ENCODE measurements around the gene SYNM.

The SYNM gene

GRCh38 chr15:99164119-99164518 is 59.2 kb downstream of the SYNM start:
- no peaks in the 10 kb centered on the region for H3K36me3 ChIP-seq (ENCODE audit: control insufficient read depth, insufficient read depth, low read length)
- no peaks in the 10 kb centered on the region for H3K9me3 ChIP-seq (ENCODE audit: control insufficient read depth, low read length)
- no peaks in the 10 kb centered on the region for H3K27me3 ChIP-seq (ENCODE audit: control insufficient read depth, insufficient read depth, low read length)
- no peak overlapping the region for H3K9ac ChIP-seq (ENCODE audit: low read length)
- H3K4me3 ChIP-seq (ENCODE audit: low read length) = no peak overlapping the region
- no peaks in the 10 kb centered on the region for H3K4me1 ChIP-seq (ENCODE audit: control insufficient read depth, insufficient read depth, low read length)

GRCh38 chr15:99165020-99165790 is 60.3 kb downstream of the SYNM start:
- no peak overlapping the region for H3K4me3 ChIP-seq (ENCODE audit: low read length)
- no peaks in the 10 kb centered on the region for H3K36me3 ChIP-seq (ENCODE audit: control insufficient read depth, insufficient read depth, low read length)
- no peaks in the 10 kb centered on the region for H3K4me1 ChIP-seq (ENCODE audit: control insufficient read depth, insufficient read depth, low read length)
- no peaks in the 10 kb centered on the region for H3K9me3 ChIP-seq (ENCODE audit: control insufficient read depth, low read length)
- H3K9ac ChIP-seq (ENCODE audit: low read length) = no peak overlapping the region
- no peaks in the 10 kb centered on the region for H3K27me3 ChIP-seq (ENCODE audit: control insufficient read depth, insufficient read depth, low read length)

GRCh38 chr15:99165956-99166689 is 61.2 kb downstream of the SYNM start:
- Histone ChIP-seq H3K36me3 (ENCODE audit: control insufficient read depth, insufficient read depth, low read length) (no peaks in the 10 kb centered on the region), H3K9me3 (ENCODE audit: control insufficient read depth, low read length) (no peaks in the 10 kb centered on the region), H3K27me3 (ENCODE audit: control insufficient read depth, insufficient read depth, low read length) (no peaks in the 10 kb centered on the region), H3K9ac (ENCODE audit: low read length) (no peak overlapping the region), H3K4me1 (ENCODE audit: control insufficient read depth, insufficient read depth, low read length) (no peaks in the 10 kb centered on the region), H3K4me3 (ENCODE audit: low read length) (no peak overlapping the region)

- H3K27me3 ChIP-seq (ENCODE audit: control insufficient read depth, insufficient read depth, low read length) = no peaks in the 10 kb centered on the region
- no peak overlapping the region for H3K4me3 ChIP-seq (ENCODE audit: low read length)
- H3K4me1 ChIP-seq (ENCODE audit: control insufficient read depth, insufficient read depth, low read length) = no peaks in the 10 kb centered on the region
- H3K9me3 ChIP-seq (ENCODE audit: control insufficient read depth, low read length) = no peaks in the 10 kb centered on the region
- H3K36me3 ChIP-seq (ENCODE audit: control insufficient read depth, insufficient read depth, low read length) = no peaks in the 10 kb centered on the region
- H3K9ac ChIP-seq (ENCODE audit: low read length) = no peak overlapping the region
Measured at GRCh38 chr15:99167201-99167600, 62.3 kb downstream of the SYNM start.

GRCh38 chr15:99167640-99168039 is 62.8 kb downstream of the SYNM start:
- no peaks in the 10 kb centered on the region for H3K4me1 ChIP-seq (ENCODE audit: control insufficient read depth, insufficient read depth, low read length)
- H3K9me3 ChIP-seq (ENCODE audit: control insufficient read depth, low read length) = no peaks in the 10 kb centered on the region
- H3K36me3 ChIP-seq (ENCODE audit: control insufficient read depth, insufficient read depth, low read length) = no peaks in the 10 kb centered on the region
- no peak overlapping the region for H3K4me3 ChIP-seq (ENCODE audit: low read length)
- no peaks in the 10 kb centered on the region for H3K27me3 ChIP-seq (ENCODE audit: control insufficient read depth, insufficient read depth, low read length)
- H3K9ac ChIP-seq (ENCODE audit: low read length) = no peak overlapping the region

- Histone ChIP-seq H3K9me3 (ENCODE audit: control insufficient read depth, low read length) (no peaks in the 10 kb centered on the region), H3K4me1 (ENCODE audit: control insufficient read depth, insufficient read depth, low read length) (no peaks in the 10 kb centered on the region), H3K9ac (ENCODE audit: low read length) (no peak overlapping the region), H3K4me3 (ENCODE audit: low read length) (no peak overlapping the region), H3K36me3 (ENCODE audit: control insufficient read depth, insufficient read depth, low read length) (no peaks in the 10 kb centered on the region), H3K27me3 (ENCODE audit: control insufficient read depth, insufficient read depth, low read length) (no peaks in the 10 kb centered on the region)
Measured at GRCh38 chr15:99168601-99169580, 64.0 kb downstream of the SYNM start.

GRCh38 chr15:99169769-99170311 is 65.0 kb downstream of the SYNM start:
- Histone ChIP-seq H3K4me1 (ENCODE audit: control insufficient read depth, insufficient read depth, low read length) (no peaks in the 10 kb centered on the region), H3K4me3 (ENCODE audit: low read length) (no peak overlapping the region), H3K9me3 (ENCODE audit: control insufficient read depth, low read length) (no peaks in the 10 kb centered on the region), H3K36me3 (ENCODE audit: control insufficient read depth, insufficient read depth, low read length) (no peaks in the 10 kb centered on the region), H3K27me3 (ENCODE audit: control insufficient read depth, insufficient read depth, low read length) (no peaks in the 10 kb centered on the region), H3K9ac (ENCODE audit: low read length) (no peak overlapping the region)

- Histone ChIP-seq H3K27me3 (ENCODE audit: control insufficient read depth, insufficient read depth, low read length) (no peaks in the 10 kb centered on the region), H3K9ac (ENCODE audit: low read length) (no peak overlapping the region), H3K36me3 (ENCODE audit: control insufficient read depth, insufficient read depth, low read length) (no peaks in the 10 kb centered on the region), H3K4me1 (ENCODE audit: control insufficient read depth, insufficient read depth, low read length) (no peaks in the 10 kb centered on the region), H3K4me3 (ENCODE audit: low read length) (no peak overlapping the region), H3K9me3 (ENCODE audit: control insufficient read depth, low read length) (no peaks in the 10 kb centered on the region)
Measured at GRCh38 chr15:99170476-99171065, 65.7 kb downstream of the SYNM start.

GRCh38 chr15:99172171-99172570 is 67.3 kb downstream of the SYNM start:
- H3K4me3 ChIP-seq (ENCODE audit: low read length) = no peak overlapping the region
- no peaks in the 10 kb centered on the region for H3K9me3 ChIP-seq (ENCODE audit: control insufficient read depth, low read length)
- no peaks in the 10 kb centered on the region for H3K27me3 ChIP-seq (ENCODE audit: control insufficient read depth, insufficient read depth, low read length)
- H3K4me1 ChIP-seq (ENCODE audit: control insufficient read depth, insufficient read depth, low read length) = no peaks in the 10 kb centered on the region
- no peaks in the 10 kb centered on the region for H3K36me3 ChIP-seq (ENCODE audit: control insufficient read depth, insufficient read depth, low read length)
- H3K9ac ChIP-seq (ENCODE audit: low read length) = no peak overlapping the region

- H3K4me3 ChIP-seq (ENCODE audit: low read length) = no peak overlapping the region
Measured at GRCh38 chr15:99172989-99173388, 68.1 kb downstream of the SYNM start.

GRCh38 chr15:99174567-99175395 is 69.9 kb downstream of the SYNM start:
- Histone ChIP-seq H3K9me3 (ENCODE audit: control insufficient read depth, low read length) (no peaks in the 10 kb centered on the region), H3K27me3 (ENCODE audit: control insufficient read depth, insufficient read depth, low read length) (no peaks in the 10 kb centered on the region), H3K36me3 (ENCODE audit: control insufficient read depth, insufficient read depth, low read length) (no peaks in the 10 kb centered on the region), H3K4me1 (ENCODE audit: control insufficient read depth, insufficient read depth, low read length) (no peaks in the 10 kb centered on the region), H3K9ac (ENCODE audit: low read length) (no peak overlapping the region), H3K4me3 (ENCODE audit: low read length) (no peak overlapping the region)

More at GRCh38 chr15:99172989-99173388, 68.1 kb downstream of the SYNM start:
- Histone ChIP-seq H3K9ac (ENCODE audit: low read length) (no peak overlapping the region), H3K9me3 (ENCODE audit: control insufficient read depth, low read length) (no peaks in the 10 kb centered on the region), H3K27me3 (ENCODE audit: control insufficient read depth, insufficient read depth, low read length) (no peaks in the 10 kb centered on the region), H3K36me3 (ENCODE audit: control insufficient read depth, insufficient read depth, low read length) (no peaks in the 10 kb centered on the region), H3K4me1 (ENCODE audit: control insufficient read depth, insufficient read depth, low read length) (no peaks in the 10 kb centered on the region)

All from mucosa of stomach (tissue), 1 donor.